ENCODE data around the gene CDA. TPM values are rescaled to one million over a fixed set of nuclear protein-coding genes. Genes with fewer than 3 reads are reported as not detected.

The CDA gene
- total RNA-seq, 4 donors from 2014 or later, result 1.9 to 13.2 (median 2.8) TPM

- DNase-seq (ENCODE audit: low spot score) (no peak), ATAC-seq (ENCODE audit: low FRiP score) (no peak)
- TF ChIP-seq CTCF (IDR thresholded peaks at IDR 0.05), result no peak
Observed at GRCh38 chr1:20645414-20645813, 56.5 kb downstream of the CDA start.

- TF ChIP-seq CTCF (IDR thresholded peaks at IDR 0.05), result no peak
- no peak for DNase-seq (ENCODE audit: low spot score)
- ATAC-seq (ENCODE audit: low FRiP score), result no peak
Observed at GRCh38 chr1:20648438-20648837, 59.5 kb downstream of the CDA start.

- DNase-seq (ENCODE audit: low spot score) (no peak), ATAC-seq (ENCODE audit: low FRiP score) (no peak)
Observed at GRCh38 chr1:20648946-20649345, 60.0 kb downstream of the CDA start.

GRCh38 chr1:20652300-20652699, 63.4 kb downstream of the CDA start:
- ATAC-seq (ENCODE audit: low FRiP score), result no peak
- TF ChIP-seq CTCF (IDR thresholded peaks at IDR 0.05), result no peak
- no peak for DNase-seq (ENCODE audit: low spot score)

More at GRCh38 chr1:20648946-20649345, 60.0 kb downstream of the CDA start:
- no peak for TF ChIP-seq CTCF (IDR thresholded peaks at IDR 0.05)

- ATAC-seq (ENCODE audit: low FRiP score) (no peak), DNase-seq (ENCODE audit: low spot score) (no peak)
- no peak for TF ChIP-seq CTCF (IDR thresholded peaks at IDR 0.05)
Observed at GRCh38 chr1:20654104-20654690, 65.3 kb downstream of the CDA start.

GRCh38 chr1:20657024-20657423, 68.1 kb downstream of the CDA start:
- ATAC-seq (ENCODE audit: low FRiP score) (no peak), DNase-seq (ENCODE audit: low spot score) (no peak)
- TF ChIP-seq CTCF (IDR thresholded peaks at IDR 0.05), result no peak

GRCh38 chr1:20658166-20658915, 69.4 kb downstream of the CDA start:
- ATAC-seq (ENCODE audit: low FRiP score), result no peak
- TF ChIP-seq CTCF (IDR thresholded peaks at IDR 0.05), result no peak

More at GRCh38 chr1:20658166-20658915, 69.4 kb downstream of the CDA start:
- DNase-seq (ENCODE audit: low spot score), result no peak
